WTC11 (cell line): Measurements from ENCODE around the gene TTC7B. TPM values are rescaled to one million over a fixed set of nuclear protein-coding genes. Genes with fewer than 3 reads are reported as not detected.

Source experiments
- ATAC-seq: fragments of 200-7000 bp; cut with Tn5 transposase; 2 replicates; pipeline ENCODE4 v1.10.0; 2021; ENCODE audit warnings: mild to moderate bottlenecking, moderate library complexity
- CTCF ChIA-PET: fragments of 300-600 bp; sonication (Branson Sonifier 250); formaldehyde crosslinking; loops from one replicate; lab custom pipeline; 2021; ENCODE audit warnings: antibody characterized with exemption; lab: Charles Lee
- POLR2A ChIA-PET: fragments of 350-600 bp; sonication (Branson Sonifier 250); formaldehyde crosslinking; loops from one replicate; lab custom pipeline; 2021; ENCODE audit warnings: antibody characterized with exemption; lab: Charles Lee
- DNase-seq: peaks from one replicate; pipeline ENCODE4 v3.0.0; 2021; ENCODE audit warnings: low spot score
- H3K27ac Mint-ChIP-seq: 2 replicates; pipeline ENCODE4 v1.8.0; 2021; ENCODE audit warnings: mixed read lengths
- H3K27me3 Mint-ChIP-seq: 2 replicates; pipeline ENCODE4 v1.8.0; 2021; ENCODE audit warnings: low read depth, mild to moderate bottlenecking, moderate library complexity, mixed read lengths
- H3K36me3 Mint-ChIP-seq: 2 replicates; pipeline ENCODE4 v1.8.0; 2021; ENCODE audit warnings: mixed read lengths
- H3K4me1 Mint-ChIP-seq: 2 replicates; pipeline ENCODE4 v1.8.0; 2022; ENCODE audit warnings: mixed read lengths
- H3K4me3 Mint-ChIP-seq: 2 replicates; pipeline ENCODE4 v1.8.0; 2021; ENCODE audit warnings: mild to moderate bottlenecking, moderate library complexity, mixed read lengths
- H3K9me3 Mint-ChIP-seq: 2 replicates; pipeline ENCODE4 v1.8.0; 2021; ENCODE audit warnings: mixed read lengths
- AFF4 ChIP-seq: sonication (generic); formaldehyde crosslinking; IDR thresholded peaks from 2 replicates; pipeline ENCODE4 v1.8.1; 2023; ENCODE audit warnings: mild to moderate bottlenecking, missing genetic modification reagents, borderline replicate concordance
- CDX4 ChIP-seq: fragments of 250-450 bp; sonication (Bioruptor Pico); IDR thresholded peaks from 2 replicates; pipeline ENCODE4 v1.9.0; 2021; ENCODE audit warnings: moderate library complexity, mild to moderate bottlenecking, inconsistent platforms, borderline replicate concordance
- CTCF ChIP-seq: fragments of 200-600 bp; IDR thresholded peaks from 2 replicates; pipeline ENCODE4 v1.8.0; 2022; ENCODE audit warnings: antibody characterized with exemption
- E2F5 ChIP-seq: sonication (generic); formaldehyde crosslinking; IDR thresholded peaks from 2 replicates; pipeline ENCODE4 v1.8.1; 2022; ENCODE audit warnings: mild to moderate bottlenecking, moderate library complexity, missing genetic modification reagents
- FOXJ3 ChIP-seq: sonication (generic); formaldehyde crosslinking; IDR thresholded peaks from 2 replicates; pipeline ENCODE4 v1.9.0; 2021; ENCODE audit warnings: missing genetic modification reagents, mild to moderate bottlenecking, borderline replicate concordance
- IRF2 ChIP-seq: sonication (generic); formaldehyde crosslinking; IDR thresholded peaks from 2 replicates; pipeline ENCODE4 v1.8.0; 2022; ENCODE audit warnings: low read depth, missing genetic modification reagents, borderline replicate concordance
- KAT7 ChIP-seq: sonication (generic); formaldehyde crosslinking; IDR thresholded peaks from 2 replicates; pipeline ENCODE4 v1.8.1; 2023; ENCODE audit warnings: missing genetic modification reagents, mild to moderate bottlenecking, borderline replicate concordance
- MAX ChIP-seq: sonication (generic); formaldehyde crosslinking; IDR thresholded peaks from 2 replicates; pipeline ENCODE4 v1.8.0; 2022; ENCODE audit warnings: mild to moderate bottlenecking, missing genetic modification reagents
- MXD4 ChIP-seq: fragments of 250-450 bp; sonication (Bioruptor Pico); IDR thresholded peaks from 2 replicates; pipeline ENCODE4 v1.8.0; 2021; ENCODE audit warnings: mild to moderate bottlenecking, moderate library complexity, borderline replicate concordance
- MYBL2 ChIP-seq: sonication (generic); formaldehyde crosslinking; IDR thresholded peaks from 2 replicates; pipeline ENCODE4 v1.8.1; 2023; ENCODE audit warnings: mild to moderate bottlenecking, moderate library complexity, missing genetic modification reagents
- NFYB ChIP-seq: sonication (generic); formaldehyde crosslinking; conservative IDR thresholded peaks from 2 replicates; pipeline ENCODE4 v1.8.0; 2022; ENCODE audit warnings: low read depth, missing genetic modification reagents
- OVOL2 ChIP-seq: fragments of 250-450 bp; sonication (Bioruptor Pico); IDR thresholded peaks from 2 replicates; pipeline ENCODE4 v1.9.0; 2021; ENCODE audit warnings: mild to moderate bottlenecking, borderline replicate concordance
- RORB ChIP-seq: fragments of 250-450 bp; sonication (Bioruptor Pico); IDR thresholded peaks from 2 replicates; pipeline ENCODE4 v1.9.0; 2021; ENCODE audit warnings: mild to moderate bottlenecking
- TEAD1 ChIP-seq: sonication (generic); formaldehyde crosslinking; IDR thresholded peaks from 2 replicates; pipeline ENCODE4 v1.8.0; 2022; ENCODE audit warnings: mild to moderate bottlenecking, missing genetic modification reagents
- USF1 ChIP-seq: sonication (generic); formaldehyde crosslinking; IDR thresholded peaks from 2 replicates; pipeline ENCODE4 v1.8.0; 2022; ENCODE audit warnings: mild to moderate bottlenecking, missing genetic modification reagents
- USF2 ChIP-seq: sonication (generic); formaldehyde crosslinking; IDR thresholded peaks from 2 replicates; pipeline ENCODE4 v1.8.1; 2023; ENCODE audit warnings: mild to moderate bottlenecking, missing genetic modification reagents, moderate library complexity
- ZBTB43 ChIP-seq: sonication (generic); formaldehyde crosslinking; IDR thresholded peaks from 2 replicates; pipeline ENCODE4 v1.8.1; 2023; ENCODE audit warnings: mild to moderate bottlenecking, missing genetic modification reagents
- ZMAT4 ChIP-seq: fragments of 250-450 bp; sonication (Bioruptor Pico); IDR thresholded peaks from 2 replicates; pipeline ENCODE4 v1.9.0; 2021; ENCODE audit warnings: mild to moderate bottlenecking
- ZNF263 ChIP-seq: sonication (generic); formaldehyde crosslinking; IDR thresholded peaks from 2 replicates; pipeline ENCODE4 v1.8.1; 2022; ENCODE audit warnings: low read depth, mild to moderate bottlenecking, moderate library complexity, missing genetic modification reagents
- ZSCAN18 ChIP-seq: fragments of 250-450 bp; sonication (Bioruptor Pico); IDR thresholded peaks from 2 replicates; pipeline ENCODE4 v2.1.2; 2022; ENCODE audit warnings: mild to moderate bottlenecking, moderate library complexity
- total RNA-seq: library from RNA; stranded (reverse); gene quantifications from 3 replicates; pipeline ENCODE4 v1.2.3, GENCODE V29; 2021

TTC7B gene
- total RNA-seq, 1 experiment from 2014 or later, result 27.6 TPM

- Mint-ChIP-seq H3K9me3 (no peaks in the 10 kb centered on the region), H3K36me3 (no peaks in the 10 kb centered on the region), H3K4me3 (no peak overlapping the region), H3K4me1 (peaks cover 42% of the 10 kb centered on the region), H3K27me3 (no peaks in the 10 kb centered on the region), H3K27ac (no peak overlapping the region)
- ATAC-seq, result no peak
- DNase-seq, result no peak
- CTCF ChIA-PET, result interaction anchor here (1.2 kb wide), 1 partner anchor 110 kb away, joined by 3 read pairs; no protein-coding TSS in a partner anchor
- TF ChIP-seq MAX (CRISPR knock-in tag) (no peak), CDX4 (no peak), ZBTB43 (CRISPR knock-in tag) (no peak), CTCF (no peak), MYBL2 (no peak), ZSCAN18 (CRISPR knock-in tag) (no peak), NFYB (CRISPR knock-in tag) (no peak), AFF4 (no peak), ZMAT4 (CRISPR knock-in tag) (no peak), RORB (no peak), E2F5 (no peak), IRF2 (CRISPR knock-in tag) (no peak), USF1 (CRISPR knock-in tag) (no peak), OVOL2 (CRISPR knock-in tag) (no peak), USF2 (CRISPR knock-in tag) (no peak), FOXJ3 (no peak), TEAD1 (CRISPR knock-in tag) (no peak), MXD4 (no peak), ZNF263 (CRISPR knock-in tag) (no peak), KAT7 (no peak)
- POLR2A ChIA-PET, result no interaction called here
These were observed 188.8 kb downstream of the TTC7B start for GRCh38 chr14:90627478-90627877.
